ENCODE results near the gene KCTD1. TPM values are rescaled to one million over a fixed set of nuclear protein-coding genes. Genes with fewer than 3 reads are reported as not detected.
A peak's percentile ranks its signal among the peaks of the same experiment; 100 is the strongest.

Gene KCTD1
- total and polyA plus RNA-seq, 11 donors, result 4.8 to 21.8 (median 8.9) TPM

- ATAC-seq, result peak; percentile 61 to 66 (median 64)
- TF ChIP-seq CTCF (IDR thresholded peaks at IDR 0.05) (no peak), POLR2A (IDR thresholded peaks at IDR 0.05) (peak in 1 of 2 donors; percentile 48)
- peak overlapping the region; percentile 67 to 93 (median 77) for H3K4me3 ChIP-seq
- intact Hi-C loops (cut with DNase I), result loop anchor here in 7 of 10 donors (2.0 to 10.0 kb wide), 7 partner anchors 95 to 165 kb away; no protein-coding TSS in a partner anchor
- H3K9me3 ChIP-seq, result no peaks in the 10 kb centered on the region
- peak; percentile 43 to 78 (median 77) for DNase-seq
- H3K36me3 ChIP-seq, result no peaks in the 10 kb centered on the region
- peaks cover 0 to 56% (median 34%) of the 10 kb centered on the region in 12 donors for H3K4me1 ChIP-seq
- peaks cover 0 to 43% (median 14%) of the 10 kb centered on the region in 9 donors for H3K27me3 ChIP-seq
- peak overlapping the region; percentile 48 to 83 (median 74) for H3K27ac ChIP-seq
- 0% methylated on average over 31 to 71 of the region's 71 CpGs for WGBS, 4 donors
Observed at GRCh38 chr18:26549263-26550094, 1.1 kb upstream of the KCTD1 start.

DNA sequence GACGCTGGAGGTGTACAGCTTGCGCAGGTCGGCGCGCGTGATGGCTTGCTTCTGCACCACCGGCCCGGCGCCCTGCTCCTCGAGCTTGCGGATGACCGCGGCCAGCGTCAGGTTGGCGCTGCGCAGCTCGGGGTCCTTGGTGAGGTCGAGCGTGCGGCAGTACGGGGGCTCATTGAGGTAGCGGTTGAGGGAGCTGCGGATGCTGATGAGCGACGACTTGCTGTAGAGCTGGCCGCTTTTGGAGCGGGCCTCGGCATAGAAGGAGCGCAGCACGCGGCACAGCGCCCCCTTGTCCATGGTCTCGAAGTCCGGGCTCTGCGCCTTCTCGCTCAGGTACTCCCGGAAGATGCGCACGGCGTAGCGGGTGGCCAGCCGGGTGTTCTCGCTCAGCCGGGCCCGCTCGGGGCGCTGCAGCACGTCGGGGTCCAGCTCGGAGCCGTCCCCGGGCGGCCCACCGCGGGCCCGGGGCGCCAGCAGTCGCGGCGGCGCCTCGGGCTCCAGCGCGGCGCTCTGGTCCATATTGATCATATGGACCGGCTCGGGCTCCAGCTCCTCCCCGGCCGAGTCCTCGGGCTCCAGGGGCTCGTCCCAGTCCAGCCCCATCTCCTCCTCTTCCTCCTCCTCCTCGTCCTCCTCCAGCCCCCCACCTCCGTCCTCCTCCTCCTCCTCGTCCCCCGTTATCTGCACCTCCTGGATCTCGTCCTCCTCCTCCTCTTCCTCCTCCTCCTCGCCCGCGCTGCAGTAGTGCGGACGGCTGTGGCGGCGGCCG, 523 bp downstream of the KCTD1 start:
- WGBS, 4 donors, result 3 to 10% (median 7%) methylated on average over 48 to 84 of the region's 84 CpGs
- Histone ChIP-seq H3K4me1 (peaks cover 0 to 56% (median 34%) of the 10 kb centered on the region in 12 donors), H3K4me3 (peak overlapping the region; percentile 67 to 93 (median 77)), H3K36me3 (no peaks in the 10 kb centered on the region), H3K27me3 (peaks cover 0 to 37% (median 14%) of the 10 kb centered on the region in 9 donors), H3K9me3 (no peaks in the 10 kb centered on the region), H3K27ac (peak overlapping the region in 7 of 12 donors; percentile 50 to 83 (median 79))
- DNase-seq (peak; percentile 53 to 82 (median 71)), ATAC-seq (peak in 3 of 4 donors; percentile 51 to 58 (median 51))
- intact Hi-C loops (cut with DNase I), result loop anchor here in 6 of 10 donors (2.0 to 10.0 kb wide), 6 partner anchors 93 to 163 kb away; no protein-coding TSS in a partner anchor
- no peak for TF ChIP-seq POLR2A (IDR thresholded peaks at IDR 0.05)
- peak in 11 of 12 donors; percentile 15 to 55 (median 39) for TF ChIP-seq CTCF (IDR thresholded peaks at IDR 0.05)

DNA sequence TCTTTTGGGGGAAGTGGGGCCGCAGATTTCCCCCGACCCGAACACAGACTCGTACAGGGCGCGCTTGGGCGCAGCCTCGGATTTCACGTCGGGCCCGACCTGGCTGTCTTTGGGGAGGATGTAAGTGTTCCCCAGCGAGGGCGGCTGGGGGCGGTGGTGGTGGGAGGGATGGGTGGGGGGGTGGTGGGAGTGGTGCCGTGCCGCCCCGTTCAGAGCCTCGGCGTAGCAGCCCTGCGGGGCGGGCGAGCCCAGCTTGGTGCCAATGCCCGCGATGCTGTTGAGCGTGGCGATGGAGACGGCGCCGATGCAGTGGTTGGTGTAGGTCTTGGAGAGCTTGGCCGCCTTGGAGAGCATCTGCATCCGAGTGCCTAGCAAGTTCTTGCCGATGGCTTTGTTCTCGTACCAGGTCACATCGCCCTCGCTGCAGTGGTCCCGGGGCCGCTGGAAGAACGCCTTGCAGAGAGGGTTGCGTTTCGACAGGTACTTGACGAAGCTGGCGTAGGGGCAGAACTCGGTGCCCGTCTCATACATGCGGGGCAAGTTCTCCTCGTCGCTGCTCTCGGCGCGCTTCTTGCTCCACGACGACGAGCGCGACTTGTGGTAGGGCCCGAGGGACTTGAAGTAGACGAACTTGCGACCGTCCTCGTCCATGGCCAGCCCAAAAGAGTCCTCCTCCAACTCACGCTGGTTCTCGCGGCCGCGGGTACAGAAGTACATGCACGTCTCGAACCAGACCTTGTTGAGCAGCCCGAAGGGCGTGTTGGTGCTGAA, 1.3 kb downstream of the KCTD1 start:
- Histone ChIP-seq H3K4me1 (peaks cover 0 to 56% (median 34%) of the 10 kb centered on the region in 12 donors), H3K27ac (peak overlapping the region in 2 of 12 donors; percentile 50 to 79), H3K9me3 (no peaks in the 10 kb centered on the region), H3K27me3 (peaks cover 0 to 30% (median 14%) of the 10 kb centered on the region in 9 donors), H3K4me3 (peak overlapping the region; percentile 67 to 93 (median 77)), H3K36me3 (no peaks in the 10 kb centered on the region)
- ATAC-seq (no peak), DNase-seq (peak in 4 of 5 donors; percentile 7 to 59 (median 28))
- WGBS, 4 donors, result 60 to 84% (median 70%) methylated on average over 32 to 69 of the region's 69 CpGs
- TF ChIP-seq POLR2A (IDR thresholded peaks at IDR 0.05), result no peak
- TF ChIP-seq CTCF (IDR thresholded peaks at IDR 0.05), result no peak
- intact Hi-C loops (cut with DNase I), result loop anchor here in 5 of 10 donors (5.0 to 10.0 kb wide), 4 partner anchors 92 to 162 kb away; no protein-coding TSS in a partner anchor
